Activated CD4-positive, alpha-beta T cell treated with anti-CD3 and anti-CD28 coated beads, Interleukin-2, amount 50 U/mL, for 1 hour (primary cell): ENCODE results near the gene NPVF.

Experiments used
- DNase-seq: peaks from one replicate; pipeline ENCODE4 v3.0.0-alpha.2; 2020

The NPVF gene

GRCh38 chr7:25223206-25223605 lies 5.1 kb downstream of the NPVF start:
- DNase-seq: no peak

GRCh38 chr7:25222666-25223065 lies 5.6 kb downstream of the NPVF start:
- DNase-seq: no peak

GRCh38 chr7:25221009-25221408 lies 7.3 kb downstream of the NPVF start:
- DNase-seq: no peak

GRCh38 chr7:25218191-25218590 lies 10.1 kb downstream of the NPVF start:
- DNase-seq: no peak

GRCh38 chr7:25216837-25217236 lies 11.4 kb downstream of the NPVF start:
- DNase-seq: no peak

- no peak for DNase-seq
These were observed 12.5 kb downstream of the NPVF start for GRCh38 chr7:25215694-25216335.

- no peak for DNase-seq
These were observed 19.6 kb downstream of the NPVF start for GRCh38 chr7:25208525-25209221.

GRCh38 chr7:25207887-25208286 lies 20.4 kb downstream of the NPVF start:
- DNase-seq: no peak

GRCh38 chr7:25206765-25207164 lies 21.5 kb downstream of the NPVF start:
- DNase-seq: no peak

- DNase-seq: no peak
These were observed 32.0 kb downstream of the NPVF start for GRCh38 chr7:25196132-25196896.

GRCh38 chr7:25194036-25194435 lies 34.2 kb downstream of the NPVF start:
- DNase-seq: no peak

- DNase-seq: no peak
These were observed 36.2 kb downstream of the NPVF start for GRCh38 chr7:25192043-25192442.

- DNase-seq: no peak
These were observed 39.1 kb downstream of the NPVF start for GRCh38 chr7:25189197-25189596.

GRCh38 chr7:25187932-25188331 lies 40.4 kb downstream of the NPVF start:
- DNase-seq: no peak

- DNase-seq: no peak
These were observed 41.9 kb downstream of the NPVF start for GRCh38 chr7:25186436-25186835.

- DNase-seq: no peak
These were observed 46.8 kb downstream of the NPVF start for GRCh38 chr7:25181532-25181931.

- no peak for DNase-seq
These were observed 47.3 kb downstream of the NPVF start for GRCh38 chr7:25180946-25181345.

- DNase-seq: no peak
These were observed 47.7 kb downstream of the NPVF start for GRCh38 chr7:25180592-25180923.

GRCh38 chr7:25179771-25180591 lies 48.3 kb downstream of the NPVF start:
- DNase-seq: peak; percentile 95

GRCh38 chr7:25179325-25179724 lies 49.0 kb downstream of the NPVF start:
- no peak for DNase-seq
